Sigmoid colon (tissue), 4 donors: ENCODE measurements around the gene KRT26.

ENCODE experiments used
- EP300 ChIP-seq, 4 donors: sonication (generic); formaldehyde crosslinking; IDR thresholded peaks; one replicate each; pipeline ENCODE4 v1.6.1; 2017; ENCODE audit warnings: antibody characterized with exemption in 4 of 4
- POLR2A ChIP-seq, 2 donors: fragments of 450-650 bp; IDR thresholded peaks; one replicate each; pipeline ENCODE4 v1.6.1; 2016; ENCODE audit warnings: antibody characterized with exemption in 2 of 2, mild to moderate bottlenecking in 2 of 2, moderate library complexity in 2 of 2
- POLR2AphosphoS5 ChIP-seq, 4 donors: sonication (generic); formaldehyde crosslinking; IDR thresholded peaks; one replicate each; pipeline ENCODE4 v1.6.1; 2017; ENCODE audit warnings: antibody characterized with exemption in 4 of 4
- TF ChIP-seq, protein P1 (sequence below), 4 experiments: fragments of 450-650 bp in 3 of 4; fragments of 200-600 bp in 1 of 4; IDR thresholded peaks; one replicate each; pipeline ENCODE4 v1.5.1; 2016 to 2019; ENCODE audit warnings: antibody characterized with exemption in 4 of 4, mild to moderate bottlenecking in 3 of 4, moderate library complexity in 2 of 4

GRCh38 chr17:40813804-40814203, 41.8 kb upstream of the KRT26 start:
- TF ChIP-seq, protein P1, sequence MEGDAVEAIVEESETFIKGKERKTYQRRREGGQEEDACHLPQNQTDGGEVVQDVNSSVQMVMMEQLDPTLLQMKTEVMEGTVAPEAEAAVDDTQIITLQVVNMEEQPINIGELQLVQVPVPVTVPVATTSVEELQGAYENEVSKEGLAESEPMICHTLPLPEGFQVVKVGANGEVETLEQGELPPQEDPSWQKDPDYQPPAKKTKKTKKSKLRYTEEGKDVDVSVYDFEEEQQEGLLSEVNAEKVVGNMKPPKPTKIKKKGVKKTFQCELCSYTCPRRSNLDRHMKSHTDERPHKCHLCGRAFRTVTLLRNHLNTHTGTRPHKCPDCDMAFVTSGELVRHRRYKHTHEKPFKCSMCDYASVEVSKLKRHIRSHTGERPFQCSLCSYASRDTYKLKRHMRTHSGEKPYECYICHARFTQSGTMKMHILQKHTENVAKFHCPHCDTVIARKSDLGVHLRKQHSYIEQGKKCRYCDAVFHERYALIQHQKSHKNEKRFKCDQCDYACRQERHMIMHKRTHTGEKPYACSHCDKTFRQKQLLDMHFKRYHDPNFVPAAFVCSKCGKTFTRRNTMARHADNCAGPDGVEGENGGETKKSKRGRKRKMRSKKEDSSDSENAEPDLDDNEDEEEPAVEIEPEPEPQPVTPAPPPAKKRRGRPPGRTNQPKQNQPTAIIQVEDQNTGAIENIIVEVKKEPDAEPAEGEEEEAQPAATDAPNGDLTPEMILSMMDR (IDR thresholded peaks at IDR 0.05), result no peak
- TF ChIP-seq POLR2AphosphoS5 (IDR thresholded peaks at IDR 0.05) (no peak), POLR2A (IDR thresholded peaks at IDR 0.05) (no peak), EP300 (IDR thresholded peaks at IDR 0.05) (no peak)
